Muscle layer of colon (tissue), 2 donors: ENCODE measurements around the gene STRA6.

Experiments used
- H3K27ac ChIP-seq: one replicate; pipeline ENCODE4 v1.7.0; 2013; ENCODE audit warnings: low read depth, mild to moderate bottlenecking, low read length, moderate library complexity
- H3K27me3 ChIP-seq, 2 donors: one replicate each; pipeline ENCODE4 v1.7.0; 2013; ENCODE audit warnings: low read length in 2 of 2, mild to moderate bottlenecking in 2 of 2; ENCODE audit not compliant: insufficient read depth in 2 of 2, control insufficient read depth in 1 of 2
- H3K36me3 ChIP-seq: one replicate; pipeline ENCODE4 v1.7.0; 2013; ENCODE audit warnings: mild to moderate bottlenecking, low read length; ENCODE audit not compliant: insufficient read depth
- H3K4me1 ChIP-seq: one replicate; pipeline ENCODE4 v1.7.0; 2013; ENCODE audit warnings: mild to moderate bottlenecking, low read length; ENCODE audit not compliant: insufficient read depth
- H3K4me3 ChIP-seq, 2 donors: one replicate each; pipeline ENCODE4 v1.7.0; 2013; ENCODE audit warnings: low read length in 2 of 2, low read depth in 1 of 2, mild to moderate bottlenecking in 1 of 2, moderate library complexity in 1 of 2
- H3K9ac ChIP-seq: one replicate; pipeline ENCODE4 v1.7.0; 2013; ENCODE audit warnings: low read length
- H3K9me3 ChIP-seq: one replicate; pipeline ENCODE4 v1.7.0; 2013; ENCODE audit warnings: mild to moderate bottlenecking, low read length
- donor health status: abdominal sarcoma.
- donor health status: Adenocarcinoma of cecum.

STRA6 gene

GRCh38 chr15:74211656-74212055 lies 9.1 kb upstream of the STRA6 start:
- Histone ChIP-seq H3K4me3 (no peak overlapping the region), H3K27ac (no peak overlapping the region)

GRCh38 chr15:74210729-74211128 lies 8.1 kb upstream of the STRA6 start:
- no peak overlapping the region for H3K27ac ChIP-seq
- H3K9me3 ChIP-seq, result no peaks in the 10 kb centered on the region
- H3K27me3 ChIP-seq, result peaks cover 0 to 4% of the 10 kb centered on the region in 2 donors
- no peaks in the 10 kb centered on the region for H3K4me1 ChIP-seq
- no peaks in the 10 kb centered on the region for H3K36me3 ChIP-seq
- no peak overlapping the region for H3K4me3 ChIP-seq
- H3K9ac ChIP-seq, result no peak overlapping the region

More at GRCh38 chr15:74211656-74212055, 9.1 kb upstream of the STRA6 start:
- no peak overlapping the region for H3K9ac ChIP-seq
- no peaks in the 10 kb centered on the region for H3K9me3 ChIP-seq
- H3K27me3 ChIP-seq, result peaks cover 0 to 4% of the 10 kb centered on the region in 2 donors
- no peaks in the 10 kb centered on the region for H3K4me1 ChIP-seq
- H3K36me3 ChIP-seq, result no peaks in the 10 kb centered on the region

- no peak overlapping the region for H3K27ac ChIP-seq
- H3K4me1 ChIP-seq, result no peaks in the 10 kb centered on the region
- H3K9me3 ChIP-seq, result no peaks in the 10 kb centered on the region
- H3K36me3 ChIP-seq, result no peaks in the 10 kb centered on the region
- no peak overlapping the region for H3K4me3 ChIP-seq
- no peak overlapping the region for H3K9ac ChIP-seq
- peaks cover 0 to 4% of the 10 kb centered on the region in 2 donors for H3K27me3 ChIP-seq
Measured at GRCh38 chr15:74209997-74210671, 7.5 kb upstream of the STRA6 start.

GRCh38 chr15:74209560-74209958 lies 7.0 kb upstream of the STRA6 start:
- Histone ChIP-seq H3K9ac (no peak overlapping the region), H3K27ac (no peak overlapping the region), H3K4me1 (no peaks in the 10 kb centered on the region), H3K4me3 (no peak overlapping the region), H3K27me3 (no peaks in the 10 kb centered on the region), H3K9me3 (no peaks in the 10 kb centered on the region), H3K36me3 (no peaks in the 10 kb centered on the region)

GRCh38 chr15:74208901-74209559 lies 6.4 kb upstream of the STRA6 start:
- Histone ChIP-seq H3K36me3 (no peaks in the 10 kb centered on the region), H3K4me1 (no peaks in the 10 kb centered on the region), H3K27ac (no peak overlapping the region), H3K27me3 (no peaks in the 10 kb centered on the region), H3K9me3 (no peaks in the 10 kb centered on the region), H3K4me3 (no peak overlapping the region), H3K9ac (no peak overlapping the region)

- Histone ChIP-seq H3K4me3 (no peak overlapping the region), H3K36me3 (no peaks in the 10 kb centered on the region), H3K27ac (no peak overlapping the region), H3K9ac (no peak overlapping the region), H3K27me3 (no peaks in the 10 kb centered on the region), H3K9me3 (no peaks in the 10 kb centered on the region), H3K4me1 (no peaks in the 10 kb centered on the region)
Measured at GRCh38 chr15:74208496-74208895, 5.9 kb upstream of the STRA6 start.

GRCh38 chr15:74207652-74208440 lies 5.3 kb upstream of the STRA6 start:
- Histone ChIP-seq H3K9me3 (no peaks in the 10 kb centered on the region), H3K36me3 (no peaks in the 10 kb centered on the region), H3K27me3 (no peaks in the 10 kb centered on the region), H3K4me3 (no peak overlapping the region), H3K9ac (no peak overlapping the region), H3K27ac (no peak overlapping the region), H3K4me1 (no peaks in the 10 kb centered on the region)

- Histone ChIP-seq H3K9me3 (no peaks in the 10 kb centered on the region), H3K9ac (no peak overlapping the region), H3K4me3 (no peak overlapping the region), H3K27me3 (no peaks in the 10 kb centered on the region), H3K36me3 (no peaks in the 10 kb centered on the region), H3K27ac (no peak overlapping the region), H3K4me1 (no peaks in the 10 kb centered on the region)
Measured at GRCh38 chr15:74206801-74207281, 4.3 kb upstream of the STRA6 start.

- Histone ChIP-seq H3K9ac (no peak overlapping the region), H3K9me3 (no peaks in the 10 kb centered on the region), H3K27ac (no peak overlapping the region), H3K4me3 (no peak overlapping the region), H3K4me1 (peaks cover 5% of the 10 kb centered on the region), H3K36me3 (no peaks in the 10 kb centered on the region), H3K27me3 (no peaks in the 10 kb centered on the region)
Measured at GRCh38 chr15:74205582-74205947, 3.0 kb upstream of the STRA6 start.

GRCh38 chr15:74203914-74204431 lies 1.4 kb upstream of the STRA6 start:
- H3K4me3 ChIP-seq, result no peak overlapping the region
- H3K9me3 ChIP-seq, result no peaks in the 10 kb centered on the region
- H3K9ac ChIP-seq, result no peak overlapping the region
- H3K27ac ChIP-seq, result no peak overlapping the region
- H3K27me3 ChIP-seq, result no peaks in the 10 kb centered on the region
- H3K4me1 ChIP-seq, result peaks cover 8% of the 10 kb centered on the region
- H3K36me3 ChIP-seq, result no peaks in the 10 kb centered on the region

- Histone ChIP-seq H3K4me1 (peaks cover 8% of the 10 kb centered on the region), H3K27me3 (no peaks in the 10 kb centered on the region), H3K9me3 (no peaks in the 10 kb centered on the region), H3K4me3 (no peak overlapping the region), H3K36me3 (no peaks in the 10 kb centered on the region), H3K9ac (no peak overlapping the region), H3K27ac (no peak overlapping the region)
Measured at GRCh38 chr15:74201710-74202420, 722 bp downstream of the STRA6 start.
